H1 (cell line): ENCODE measurements around the gene PPP2R2C.

ENCODE experiments used
- CBX5 ChIP-seq: fragments of 300-800, 300-1000 bp; sonication (generic); IDR thresholded peaks from 2 replicates; pipeline ENCODE4 v1.7.1; 2016; ENCODE audit warnings: antibody characterized with exemption, low read length, low read depth
- CBX8 ChIP-seq: fragments of 300-800, 300-1000 bp; sonication (generic); IDR thresholded peaks from 2 replicates; pipeline ENCODE4 v1.7.1; 2016; ENCODE audit warnings: low read depth, low read length, borderline replicate concordance
- CTCF ChIP-seq, 3 experiments: IDR thresholded peaks; 1 replicate in 2 of 3; 2 replicates in 1 of 3; pipeline versions ENCODE4 v1.5.1 to v1.6.1; 2011; ENCODE audit warnings: low read length in 3 of 3, mild to moderate bottlenecking in 3 of 3, inconsistent platforms in 2 of 3, low read depth in 1 of 3, moderate library complexity in 1 of 3; ENCODE audit not compliant: insufficient read depth in 1 of 3; ENCODE audit errors: control extremely low read depth in 1 of 3
- TAF1 ChIP-seq: IDR thresholded peaks from 2 replicates; pipeline ENCODE4 v1.6.1; 2011; ENCODE audit warnings: mild to moderate bottlenecking, low read depth, low read length

GRCh38 chr4:6374575-6374974 is 97.8 kb downstream of the PPP2R2C start:
- TF ChIP-seq CTCF (IDR thresholded peaks at IDR 0.05; ENCODE audit: control extremely low read depth in 1 of 3, insufficient read depth in 1 of 3, low read depth in 1 of 3, low read length in 3 of 3) (no peak), CBX8 (no peak), CBX5 (no peak), TAF1 (no peak)
